GM12878 (cell line): ENCODE measurements around the gene BUD23. TPM values are rescaled to one million over a fixed set of nuclear protein-coding genes. Genes with fewer than 3 reads are reported as not detected.

Experiments
- ATAC-seq: fragments of 200-7000 bp; cut with Tn5 transposase; 3 replicates; pipeline ENCODE4 v1.9.1; 2020; ENCODE audit warnings: mild to moderate bottlenecking, moderate library complexity
- BruUV-seq: library from RNA; stranded (reverse); fragments of 400-500 nt; replicated peaks from 2 replicates; lab custom pipeline; 2021; lab: Mats Ljungman, UMichigan
- CTCF ChIA-PET: fragments of 300-600 bp; sonication (Branson Sonifier 250); formaldehyde crosslinking; extraction: SDS; loops from one replicate; lab custom pipeline; 2021; ENCODE audit warnings: inconsistent platforms; lab: Yijun Ruan, JAX
- POLR2A ChIA-PET: fragments of 350-600 bp; formaldehyde crosslinking; extraction: SDS; loops from one replicate; lab custom pipeline; 2021; ENCODE audit warnings: inconsistent platforms; lab: Charles Lee
- RAD21 ChIA-PET: fragments of 300-600 bp; sonication (Branson Sonifier 250); formaldehyde crosslinking; loops from one replicate; lab custom pipeline; 2023; ENCODE audit warnings: antibody characterized with exemption; ENCODE audit not compliant: unreplicated experiment; lab: Charles Lee
- SMC1A ChIA-PET: fragments of 300-600 bp; sonication (Branson Sonifier 250); formaldehyde crosslinking; loops from one replicate; lab custom pipeline; 2023; ENCODE audit not compliant: unreplicated experiment, uncharacterized antibody; lab: Charles Lee
- DNase-seq: peaks from one replicate; pipeline ENCODE4 v3.0.0-alpha.2; 2011; ENCODE audit warnings: low read depth, low spot score
- FAIRE-seq: peaks from 3 replicates; lab custom pipeline; 2011; peaks lifted over from hg19 to GRCh38; lab: Jason Lieb, UNC
- H2AFZ ChIP-seq: 2 replicates; pipeline ENCODE4 v1.6.0; 2011; ENCODE audit warnings: low read depth, low read length, control low read depth; ENCODE audit not compliant: control insufficient read depth
- H3K27ac ChIP-seq: 2 replicates; pipeline ENCODE4 v1.5.1; 2011; ENCODE audit warnings: control low read depth; ENCODE audit not compliant: control insufficient read depth, insufficient read depth
- H3K27me3 ChIP-seq, 2 experiments: replicated peaks in 1 of 2; 2 replicates each; pipeline versions ENCODE4 v1.6.0 to v1.6.1; 2011; ENCODE audit warnings: low read length in 1 of 2; ENCODE audit not compliant: control insufficient read depth in 2 of 2, insufficient read depth in 2 of 2
- H3K36me3 ChIP-seq, 2 experiments: 2 replicates each; pipeline ENCODE4 v1.5.1; 2011; ENCODE audit warnings: low read length in 1 of 2; ENCODE audit not compliant: control insufficient read depth in 2 of 2, insufficient read depth in 2 of 2
- H3K4me1 ChIP-seq: 2 replicates; pipeline ENCODE4 v1.6.1; 2011; ENCODE audit warnings: mild to moderate bottlenecking, low read length, moderate library complexity, mixed read lengths; ENCODE audit not compliant: control insufficient read depth, insufficient read depth
- H3K4me2 ChIP-seq: 2 replicates; pipeline ENCODE4 v1.6.0; 2011; ENCODE audit warnings: control low read depth; ENCODE audit not compliant: control insufficient read depth, insufficient read depth
- H3K4me3 ChIP-seq: fragments of 200-600 bp; sonication (generic); 2 replicates; pipeline ENCODE4 v1.5.1; 2016
- H3K79me2 ChIP-seq: 2 replicates; pipeline ENCODE4 v1.6.0; 2011; ENCODE audit warnings: low read length; ENCODE audit not compliant: control insufficient read depth, insufficient read depth
- H3K9ac ChIP-seq: 2 replicates; pipeline ENCODE4 v1.8.0; 2011; ENCODE audit warnings: low read length, control low read depth, mixed read lengths; ENCODE audit not compliant: control insufficient read depth, insufficient read depth
- H3K9me3 ChIP-seq: replicated peaks from 3 replicates; pipeline ENCODE4 v1.5.1; 2011; ENCODE audit warnings: mild to moderate bottlenecking, low read length; ENCODE audit not compliant: control insufficient read depth, insufficient read depth
- H4K20me1 ChIP-seq: 2 replicates; pipeline ENCODE4 v1.6.0; 2011; ENCODE audit not compliant: control insufficient read depth, insufficient read depth
- BRCA1 ChIP-seq: IDR thresholded peaks from 2 replicates; pipeline ENCODE4 v1.6.1; 2011; ENCODE audit warnings: low read depth, low read length, improper control_type of control experiment
- CHD1 ChIP-seq: IDR thresholded peaks from 2 replicates; pipeline ENCODE4 v1.6.1; 2012; ENCODE audit warnings: low read depth, low read length, improper control_type of control experiment
- FOXK2 ChIP-seq: fragments of 450-650 bp; IDR thresholded peaks from 2 replicates; pipeline ENCODE4 v1.6.1; 2017; ENCODE audit warnings: mild to moderate bottlenecking, moderate library complexity
- IKZF1 ChIP-seq: fragments of 450-650 bp; conservative IDR thresholded peaks from 2 replicates; pipeline ENCODE4 v1.6.1; 2017; ENCODE audit warnings: antibody characterized with exemption, mild to moderate bottlenecking
- JUND ChIP-seq: IDR thresholded peaks from 2 replicates; pipeline ENCODE4 v1.6.1; 2012; ENCODE audit warnings: low read depth, mild to moderate bottlenecking, low read length, improper control_type of control experiment, moderate library complexity
- NR2C1 ChIP-seq: fragments of 450-650 bp; IDR thresholded peaks from 2 replicates; pipeline ENCODE4 v1.6.1; 2017; ENCODE audit warnings: antibody characterized with exemption, mild to moderate bottlenecking, moderate library complexity
- PAX8 ChIP-seq: fragments of 450-650 bp; IDR thresholded peaks from 2 replicates; pipeline ENCODE4 v1.6.1; 2017; ENCODE audit warnings: mild to moderate bottlenecking, moderate library complexity
- PML ChIP-seq: IDR thresholded peaks from 2 replicates; pipeline ENCODE4 v1.6.1; 2012; ENCODE audit warnings: low read length, inconsistent platforms
- POLR2A ChIP-seq: IDR thresholded peaks from 2 replicates; pipeline ENCODE4 v1.6.1; 2011; ENCODE audit warnings: low read depth, mild to moderate bottlenecking, low read length
- RB1 ChIP-seq: fragments of 450-650 bp; formaldehyde crosslinking; IDR thresholded peaks from 2 replicates; pipeline ENCODE4 v1.6.1; 2017; ENCODE audit warnings: mild to moderate bottlenecking, borderline replicate concordance
- RUNX3 ChIP-seq: IDR thresholded peaks from 2 replicates; pipeline ENCODE4 v1.6.1; 2012; ENCODE audit warnings: low read length, inconsistent platforms
- SIN3A ChIP-seq: IDR thresholded peaks from 2 replicates; pipeline ENCODE4 v1.6.1; 2012; ENCODE audit warnings: low read depth, low read length, improper control_type of control experiment
- STAT3 ChIP-seq: IDR thresholded peaks from 2 replicates; pipeline ENCODE4 v1.6.1; 2011; ENCODE audit warnings: low read depth, low read length, improper control_type of control experiment
- SUPT20H ChIP-seq: IDR thresholded peaks from 2 replicates; pipeline ENCODE4 v1.6.1; 2011; ENCODE audit warnings: low read depth, mild to moderate bottlenecking, low read length, moderate library complexity, borderline replicate concordance; ENCODE audit not compliant: control insufficient read depth
- whole genome bisulfite sequencing: methylation state at CpG from one replicate; pipeline ENCODE4 v1.1.6; 2016; ENCODE audit warnings: low lambda C conversion rate; ENCODE audit not compliant: insufficient replicate concordance, insufficient coverage; ENCODE audit errors: missing lambda C conversion rate; 5-methylcytosine and 5-hydroxymethylcytosine counted together
- in situ Hi-C: fragments of 300-500 bp; cut with MboI; formaldehyde crosslinking; loops from 9 replicates; pipeline ENCODE4 v1.14.3; 2018; ENCODE audit warnings: mixed read lengths
- intact Hi-C: fragments of 100-400 bp; cut with micrococcal nuclease; formaldehyde crosslinking; loops from one replicate; pipeline ENCODE4 v1.14.2; 2022; ENCODE audit not compliant: unreplicated experiment
- polyA plus RNA-seq, 11 experiments: library from polyadenylated mRNA; depleted of rRNA in 4 of 11; unstranded in 6 of 11; stranded (reverse) in 5 of 11; fragments of >200 nt; fragmentation: Nextera tagmentation in 4 of 11; fragmentation: Illumina TruSeq in 1 of 11; extraction: Ambion mirVana in 4 of 11; extraction: Trizol in 1 of 11; gene quantifications; 1 replicate in 1 of 11; 2 replicates in 10 of 11; pipeline versions ENCODE4 v1.2.1 to v1.2.3, GENCODE V29; 2011 to 2016; ENCODE audit warnings: inconsistent platforms in 2 of 11, missing spikeins in 2 of 11, low read depth in 1 of 11
- total RNA-seq, 4 experiments: library from RNA; depleted of rRNA in 3 of 4; stranded (reverse); fragments of >200 nt in 3 of 4; fragmentation: Illumina TruSeq in 1 of 4; extraction: Trizol in 1 of 4; gene quantifications; 2 replicates each; pipeline versions ENCODE4 v1.2.1 to v1.2.3, GENCODE V29; 2013 to 2021
- TF ChIP-seq, protein P1 (sequence below): fragments of 450-650 bp; IDR thresholded peaks from 2 replicates; pipeline ENCODE4 v1.6.1; 2017; ENCODE audit warnings: borderline replicate concordance
- TF ChIP-seq, protein P2 (sequence below): fragments of 450-650 bp; IDR thresholded peaks from 2 replicates; pipeline ENCODE4 v1.6.1; 2017; ENCODE audit warnings: antibody characterized with exemption, mild to moderate bottlenecking, moderate library complexity
- TF ChIP-seq, protein P3 (sequence below): fragments of 450-650 bp; IDR thresholded peaks from 2 replicates; pipeline ENCODE4 v1.6.1; 2017; ENCODE audit warnings: mild to moderate bottlenecking, moderate library complexity

Gene BUD23
- total and polyA plus RNA-seq, 10 of the 15 experiments (the other 5 are each of a cell fraction or from before 2014, with no cell fraction given): 36.4 to 138 (median 99.5) TPM

DNA sequence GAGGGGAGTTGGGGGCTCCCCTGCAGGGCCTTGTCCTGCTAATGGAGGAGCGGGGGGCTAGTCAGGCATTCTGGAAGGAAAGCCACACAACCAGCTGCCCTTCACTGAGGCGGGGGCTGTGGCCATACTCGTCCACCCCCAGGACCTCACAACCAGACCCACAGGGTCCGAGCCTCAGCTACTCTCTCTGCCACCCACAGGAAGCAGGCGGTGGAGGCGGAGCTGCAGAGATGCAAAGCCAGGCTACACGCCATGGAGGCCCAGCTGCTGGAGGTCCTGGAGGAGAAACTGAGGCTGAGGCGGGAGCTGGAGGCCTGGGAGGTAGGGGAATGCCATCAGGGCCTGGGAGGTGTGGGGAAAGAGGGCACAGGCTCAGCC, 52.1 kb downstream of the BUD23 start (continued):
- TF ChIP-seq PAX8: no peak
- TF ChIP-seq BRCA1: no peak
- no peak for TF ChIP-seq RUNX3
- no peak for TF ChIP-seq RB1
- TF ChIP-seq SIN3A: no peak

DNA sequence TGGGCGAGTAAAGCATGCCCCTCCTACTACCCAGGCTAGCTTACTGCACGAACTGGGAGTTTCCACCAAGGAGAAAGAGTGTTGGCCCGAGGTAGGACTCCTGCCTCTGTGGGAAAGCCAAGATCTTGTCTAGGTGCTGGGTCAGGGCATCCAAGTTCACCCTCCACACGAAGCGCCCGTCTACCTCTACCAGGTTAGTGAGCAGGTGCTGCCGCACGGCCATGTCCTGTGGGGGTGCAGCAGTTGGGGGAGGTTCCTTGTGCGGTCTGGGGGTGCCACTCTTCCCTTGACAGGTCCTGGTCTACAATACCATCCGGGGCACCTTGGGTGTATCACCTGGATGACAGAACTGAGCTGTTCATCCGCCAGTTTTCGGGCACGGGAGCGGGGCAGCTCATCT, 53.5 kb downstream of the BUD23 start:
- FAIRE-seq (no peak), DNase-seq (no peak), ATAC-seq (no peak)
- WGBS: 82% methylated on average over 14 of the region's 14 CpGs
- H3K4me1 ChIP-seq: no peaks in the 10 kb centered on the region; the same call in 1 of the 2 replicates
- in situ Hi-C loops (no loop called here), intact Hi-C loops (loop anchor here (10.0 kb wide), 1 partner anchor 212 kb away; the partner anchor contains the start of gene BAZ1B)
- ChIA-PET RAD21 (no interaction called here), CTCF (interaction anchor here (0.9 to 3.6 kb wide), 3 partner anchors 8 to 130 kb away, joined by 3 to 16 read pairs (median 9); no protein-coding TSS in a partner anchor), SMC1A (interaction anchor here (1.1 to 2.1 kb wide), 3 partner anchors 107 to 130 kb away, joined by 3 to 6 read pairs (median 5); no protein-coding TSS in a partner anchor), POLR2A (no interaction called here)
- no peak overlapping the region for H3K4me3 ChIP-seq
- H3K9ac ChIP-seq: no peak overlapping the region
- peaks cover 0 to 8% of the 10 kb centered on the region in 2 experiments; a peak in 3 of 4 replicates for H3K36me3 ChIP-seq
- no peaks in the 10 kb centered on the region for H3K9me3 ChIP-seq
- BruUV-seq: no TSS peak
- no peak overlapping the region for H3K4me2 ChIP-seq
- H3K27ac ChIP-seq: no peak overlapping the region
- no peaks in the 10 kb centered on the region; the same call in 1 of the 2 replicates for H3K79me2 ChIP-seq
- no peaks in the 10 kb centered on the region for H3K27me3 ChIP-seq
- no peak overlapping the region for H2AFZ ChIP-seq
- H4K20me1 ChIP-seq: no peaks in the 10 kb centered on the region
- TF ChIP-seq, protein P1, sequence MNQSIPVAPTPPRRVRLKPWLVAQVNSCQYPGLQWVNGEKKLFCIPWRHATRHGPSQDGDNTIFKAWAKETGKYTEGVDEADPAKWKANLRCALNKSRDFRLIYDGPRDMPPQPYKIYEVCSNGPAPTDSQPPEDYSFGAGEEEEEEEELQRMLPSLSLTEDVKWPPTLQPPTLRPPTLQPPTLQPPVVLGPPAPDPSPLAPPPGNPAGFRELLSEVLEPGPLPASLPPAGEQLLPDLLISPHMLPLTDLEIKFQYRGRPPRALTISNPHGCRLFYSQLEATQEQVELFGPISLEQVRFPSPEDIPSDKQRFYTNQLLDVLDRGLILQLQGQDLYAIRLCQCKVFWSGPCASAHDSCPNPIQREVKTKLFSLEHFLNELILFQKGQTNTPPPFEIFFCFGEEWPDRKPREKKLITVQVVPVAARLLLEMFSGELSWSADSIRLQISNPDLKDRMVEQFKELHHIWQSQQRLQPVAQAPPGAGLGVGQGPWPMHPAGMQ: no peak
- TF ChIP-seq NR2C1: no peak
- TF ChIP-seq IKZF1: no peak
- TF ChIP-seq, protein P2, sequence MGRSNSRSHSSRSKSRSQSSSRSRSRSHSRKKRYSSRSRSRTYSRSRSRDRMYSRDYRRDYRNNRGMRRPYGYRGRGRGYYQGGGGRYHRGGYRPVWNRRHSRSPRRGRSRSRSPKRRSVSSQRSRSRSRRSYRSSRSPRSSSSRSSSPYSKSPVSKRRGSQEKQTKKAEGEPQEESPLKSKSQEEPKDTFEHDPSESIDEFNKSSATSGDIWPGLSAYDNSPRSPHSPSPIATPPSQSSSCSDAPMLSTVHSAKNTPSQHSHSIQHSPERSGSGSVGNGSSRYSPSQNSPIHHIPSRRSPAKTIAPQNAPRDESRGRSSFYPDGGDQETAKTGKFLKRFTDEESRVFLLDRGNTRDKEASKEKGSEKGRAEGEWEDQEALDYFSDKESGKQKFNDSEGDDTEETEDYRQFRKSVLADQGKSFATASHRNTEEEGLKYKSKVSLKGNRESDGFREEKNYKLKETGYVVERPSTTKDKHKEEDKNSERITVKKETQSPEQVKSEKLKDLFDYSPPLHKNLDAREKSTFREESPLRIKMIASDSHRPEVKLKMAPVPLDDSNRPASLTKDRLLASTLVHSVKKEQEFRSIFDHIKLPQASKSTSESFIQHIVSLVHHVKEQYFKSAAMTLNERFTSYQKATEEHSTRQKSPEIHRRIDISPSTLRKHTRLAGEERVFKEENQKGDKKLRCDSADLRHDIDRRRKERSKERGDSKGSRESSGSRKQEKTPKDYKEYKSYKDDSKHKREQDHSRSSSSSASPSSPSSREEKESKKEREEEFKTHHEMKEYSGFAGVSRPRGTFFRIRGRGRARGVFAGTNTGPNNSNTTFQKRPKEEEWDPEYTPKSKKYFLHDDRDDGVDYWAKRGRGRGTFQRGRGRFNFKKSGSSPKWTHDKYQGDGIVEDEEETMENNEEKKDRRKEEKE: no peak
- TF ChIP-seq PAX8: no peak
- no peak for TF ChIP-seq SUPT20H
- TF ChIP-seq JUND: no peak
- no peak for TF ChIP-seq CHD1
- TF ChIP-seq FOXK2: no peak
- no peak for TF ChIP-seq POLR2A
- TF ChIP-seq STAT3: no peak
- TF ChIP-seq PML: no peak
- TF ChIP-seq, protein P3, sequence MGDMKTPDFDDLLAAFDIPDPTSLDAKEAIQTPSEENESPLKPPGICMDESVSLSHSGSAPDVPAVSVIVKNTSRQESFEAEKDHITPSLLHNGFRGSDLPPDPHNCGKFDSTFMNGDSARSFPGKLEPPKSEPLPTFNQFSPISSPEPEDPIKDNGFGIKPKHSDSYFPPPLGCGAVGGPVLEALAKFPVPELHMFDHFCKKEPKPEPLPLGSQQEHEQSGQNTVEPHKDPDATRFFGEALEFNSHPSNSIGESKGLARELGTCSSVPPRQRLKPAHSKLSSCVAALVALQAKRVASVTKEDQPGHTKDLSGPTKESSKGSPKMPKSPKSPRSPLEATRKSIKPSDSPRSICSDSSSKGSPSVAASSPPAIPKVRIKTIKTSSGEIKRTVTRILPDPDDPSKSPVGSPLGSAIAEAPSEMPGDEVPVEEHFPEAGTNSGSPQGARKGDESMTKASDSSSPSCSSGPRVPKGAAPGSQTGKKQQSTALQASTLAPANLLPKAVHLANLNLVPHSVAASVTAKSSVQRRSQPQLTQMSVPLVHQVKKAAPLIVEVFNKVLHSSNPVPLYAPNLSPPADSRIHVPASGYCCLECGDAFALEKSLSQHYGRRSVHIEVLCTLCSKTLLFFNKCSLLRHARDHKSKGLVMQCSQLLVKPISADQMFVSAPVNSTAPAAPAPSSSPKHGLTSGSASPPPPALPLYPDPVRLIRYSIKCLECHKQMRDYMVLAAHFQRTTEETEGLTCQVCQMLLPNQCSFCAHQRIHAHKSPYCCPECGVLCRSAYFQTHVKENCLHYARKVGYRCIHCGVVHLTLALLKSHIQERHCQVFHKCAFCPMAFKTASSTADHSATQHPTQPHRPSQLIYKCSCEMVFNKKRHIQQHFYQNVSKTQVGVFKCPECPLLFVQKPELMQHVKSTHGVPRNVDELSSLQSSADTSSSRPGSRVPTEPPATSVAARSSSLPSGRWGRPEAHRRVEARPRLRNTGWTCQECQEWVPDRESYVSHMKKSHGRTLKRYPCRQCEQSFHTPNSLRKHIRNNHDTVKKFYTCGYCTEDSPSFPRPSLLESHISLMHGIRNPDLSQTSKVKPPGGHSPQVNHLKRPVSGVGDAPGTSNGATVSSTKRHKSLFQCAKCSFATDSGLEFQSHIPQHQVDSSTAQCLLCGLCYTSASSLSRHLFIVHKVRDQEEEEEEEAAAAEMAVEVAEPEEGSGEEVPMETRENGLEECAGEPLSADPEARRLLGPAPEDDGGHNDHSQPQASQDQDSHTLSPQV: no peak
